Measurements from ENCODE around the gene SKAP1. TPM values are rescaled to one million over a fixed set of nuclear protein-coding genes. Genes with fewer than 3 reads are reported as not detected.

The SKAP1 gene
- total and polyA plus RNA-seq, 12 donors = 3.2 to 117 (median 10.7) TPM

GRCh38 chr17:48376682-48377325 lies 53.2 kb downstream of the SKAP1 start:
- no peaks in the 10 kb centered on the region for H3K4me1 ChIP-seq (replicated peaks in 1 of 2)
- DNase-seq = no peak
- no peak overlapping the region for H3K4me3 ChIP-seq
- WGBS, 4 donors = 86 to 88% (median 87%) methylated on average over 6 of the region's 6 CpGs
- no peak for TF ChIP-seq CTCF (IDR thresholded peaks at IDR 0.05)
- no peak for TF ChIP-seq POLR2A (IDR thresholded peaks at IDR 0.05)
- H3K36me3 ChIP-seq (replicated peaks in 1 of 2) = no peaks in the 10 kb centered on the region
- H3K27me3 ChIP-seq = no peaks in the 10 kb centered on the region
- intact Hi-C loops (cut with DNase I) = no loop called here
- no peak overlapping the region for H3K27ac ChIP-seq
- no peaks in the 10 kb centered on the region for H3K9me3 ChIP-seq (replicated peaks in 1 of 3)

GRCh38 chr17:48375356-48375755 lies 54.7 kb downstream of the SKAP1 start:
- H3K9me3 ChIP-seq (replicated peaks in 1 of 3) = no peaks in the 10 kb centered on the region
- no peak overlapping the region for H3K4me3 ChIP-seq
- intact Hi-C loops (cut with DNase I) = no loop called here
- no peaks in the 10 kb centered on the region for H3K4me1 ChIP-seq (replicated peaks in 1 of 2)
- TF ChIP-seq CTCF (IDR thresholded peaks at IDR 0.05) (no peak), POLR2A (IDR thresholded peaks at IDR 0.05) (no peak)
- no peak overlapping the region for H3K27ac ChIP-seq
- 82 to 95% (median 88%) methylated on average over 1 of the region's 1 CpG for WGBS, 4 donors
- H3K36me3 ChIP-seq (replicated peaks in 1 of 2) = no peaks in the 10 kb centered on the region
- no peak for DNase-seq
- H3K27me3 ChIP-seq = no peaks in the 10 kb centered on the region

- intact Hi-C loops (cut with DNase I) = no loop called here
- Histone ChIP-seq H3K36me3 (replicated peaks in 1 of 2) (no peaks in the 10 kb centered on the region), H3K4me1 (replicated peaks in 1 of 2) (no peaks in the 10 kb centered on the region), H3K27ac (no peak overlapping the region), H3K4me3 (no peak overlapping the region), H3K9me3 (replicated peaks in 1 of 3) (no peaks in the 10 kb centered on the region), H3K27me3 (no peaks in the 10 kb centered on the region)
- peak in 5 of 7 donors; percentile 17 to 56 (median 36) for DNase-seq
- TF ChIP-seq POLR2A (IDR thresholded peaks at IDR 0.05) (no peak), CTCF (IDR thresholded peaks at IDR 0.05) (peak; percentile 19 to 54 (median 49))
- 70 to 96% (median 87%) methylated on average over 1 of the region's 1 CpG for WGBS, 4 donors
Observed at GRCh38 chr17:48374650-48375230, 55.3 kb downstream of the SKAP1 start.

GRCh38 chr17:48373883-48374282 lies 56.1 kb downstream of the SKAP1 start:
- no peaks in the 10 kb centered on the region for H3K27me3 ChIP-seq
- H3K4me3 ChIP-seq = no peak overlapping the region
- no peak overlapping the region for H3K27ac ChIP-seq
- intact Hi-C loops (cut with DNase I) = no loop called here
- no peak for TF ChIP-seq CTCF (IDR thresholded peaks at IDR 0.05)
- no peak for TF ChIP-seq POLR2A (IDR thresholded peaks at IDR 0.05)
- H3K9me3 ChIP-seq (replicated peaks in 1 of 3) = no peaks in the 10 kb centered on the region
- no peaks in the 10 kb centered on the region for H3K4me1 ChIP-seq (replicated peaks in 1 of 2)
- no peak for DNase-seq
- H3K36me3 ChIP-seq (replicated peaks in 1 of 2) = no peaks in the 10 kb centered on the region
- 90 to 96% (median 95%) methylated on average over 3 of the region's 3 CpGs for WGBS, 4 donors
